Right kidney (tissue), 1 donor: Measurements from ENCODE around the gene FOLR2.

Experiments
- DNase-seq: peaks from one replicate; pipeline ENCODE4 v3.0.0-alpha.2; 2016

The FOLR2 gene

GRCh38 chr11:72229925-72230763, 13.6 kb downstream of the FOLR2 start:
- DNase-seq = no peak

GRCh38 chr11:72230764-72231365, 14.3 kb downstream of the FOLR2 start:
- DNase-seq = no peak

GRCh38 chr11:72231396-72232259, 15.0 kb downstream of the FOLR2 start:
- no peak for DNase-seq

GRCh38 chr11:72232260-72233055, 15.9 kb downstream of the FOLR2 start:
- no peak for DNase-seq

- no peak for DNase-seq
Observed at GRCh38 chr11:72233056-72233772, 16.6 kb downstream of the FOLR2 start.

GRCh38 chr11:72233773-72234513, 17.3 kb downstream of the FOLR2 start:
- DNase-seq = no peak

GRCh38 chr11:72234514-72234830, 17.9 kb downstream of the FOLR2 start:
- no peak for DNase-seq

GRCh38 chr11:72234920-72235319, 18.3 kb downstream of the FOLR2 start:
- DNase-seq = no peak

GRCh38 chr11:72235351-72236057, 18.9 kb downstream of the FOLR2 start:
- no peak for DNase-seq

GRCh38 chr11:72236083-72236697, 19.6 kb downstream of the FOLR2 start:
- no peak for DNase-seq

GRCh38 chr11:72236774-72237111, 20.1 kb downstream of the FOLR2 start:
- no peak for DNase-seq

GRCh38 chr11:72237112-72237931, 20.7 kb downstream of the FOLR2 start:
- peak; percentile 41 for DNase-seq

GRCh38 chr11:72238040-72238450, 21.5 kb downstream of the FOLR2 start:
- DNase-seq = peak; percentile 31

- DNase-seq = peak; percentile 23
Observed at GRCh38 chr11:72238492-72239312, 22.1 kb downstream of the FOLR2 start.

- DNase-seq = peak; percentile 59
Observed at GRCh38 chr11:72239313-72239848, 22.8 kb downstream of the FOLR2 start.

GRCh38 chr11:72239849-72240460, 23.4 kb downstream of the FOLR2 start:
- peak; percentile 72 for DNase-seq
